ENCODE measurements around the gene KRT78.
"Not testable (repeated sequence)": the region's sequence is repeated elsewhere in the genome, so short reads cannot be mapped to it uniquely, and the experiment has no call there.

KRT78 gene, protein sequence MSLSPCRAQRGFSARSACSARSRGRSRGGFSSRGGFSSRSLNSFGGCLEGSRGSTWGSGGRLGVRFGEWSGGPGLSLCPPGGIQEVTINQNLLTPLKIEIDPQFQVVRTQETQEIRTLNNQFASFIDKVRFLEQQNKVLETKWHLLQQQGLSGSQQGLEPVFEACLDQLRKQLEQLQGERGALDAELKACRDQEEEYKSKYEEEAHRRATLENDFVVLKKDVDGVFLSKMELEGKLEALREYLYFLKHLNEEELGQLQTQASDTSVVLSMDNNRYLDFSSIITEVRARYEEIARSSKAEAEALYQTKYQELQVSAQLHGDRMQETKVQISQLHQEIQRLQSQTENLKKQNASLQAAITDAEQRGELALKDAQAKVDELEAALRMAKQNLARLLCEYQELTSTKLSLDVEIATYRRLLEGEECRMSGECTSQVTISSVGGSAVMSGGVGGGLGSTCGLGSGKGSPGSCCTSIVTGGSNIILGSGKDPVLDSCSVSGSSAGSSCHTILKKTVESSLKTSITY

DNA sequence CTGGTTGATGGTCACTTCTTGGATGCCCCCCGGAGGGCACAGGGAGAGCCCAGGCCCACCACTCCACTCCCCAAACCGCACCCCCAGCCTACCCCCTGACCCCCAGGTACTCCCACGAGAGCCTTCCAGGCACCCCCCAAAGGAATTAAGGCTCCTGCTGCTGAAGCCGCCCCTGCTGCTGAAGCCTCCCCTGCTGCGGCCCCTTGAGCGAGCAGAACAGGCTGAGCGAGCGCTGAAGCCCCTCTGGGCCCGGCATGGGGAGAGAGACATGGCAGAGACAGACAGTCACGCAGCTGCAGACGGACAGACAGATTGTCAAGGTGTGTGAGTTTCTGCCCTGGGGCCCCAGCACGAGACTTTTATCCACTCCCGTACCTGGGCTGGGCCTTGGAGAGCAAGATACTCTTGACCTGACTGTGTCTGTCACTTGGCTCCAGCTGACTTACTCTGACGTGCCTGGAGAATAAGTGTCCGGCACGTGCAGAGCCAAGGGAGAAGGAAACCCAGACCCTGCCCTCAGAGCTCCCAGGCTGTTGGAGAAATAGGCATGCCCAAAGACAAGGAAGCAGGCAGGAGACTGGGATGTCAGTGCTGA is at the start of gene KRT78:
KRT78 (minus strand) TSS at position 334 of the 595 bp plus-strand sequence; CDS start at position 270, 64 bp downstream.
- no peak for DNase-seq (ENCODE audit: low read depth in 2 of 2)

DNA sequence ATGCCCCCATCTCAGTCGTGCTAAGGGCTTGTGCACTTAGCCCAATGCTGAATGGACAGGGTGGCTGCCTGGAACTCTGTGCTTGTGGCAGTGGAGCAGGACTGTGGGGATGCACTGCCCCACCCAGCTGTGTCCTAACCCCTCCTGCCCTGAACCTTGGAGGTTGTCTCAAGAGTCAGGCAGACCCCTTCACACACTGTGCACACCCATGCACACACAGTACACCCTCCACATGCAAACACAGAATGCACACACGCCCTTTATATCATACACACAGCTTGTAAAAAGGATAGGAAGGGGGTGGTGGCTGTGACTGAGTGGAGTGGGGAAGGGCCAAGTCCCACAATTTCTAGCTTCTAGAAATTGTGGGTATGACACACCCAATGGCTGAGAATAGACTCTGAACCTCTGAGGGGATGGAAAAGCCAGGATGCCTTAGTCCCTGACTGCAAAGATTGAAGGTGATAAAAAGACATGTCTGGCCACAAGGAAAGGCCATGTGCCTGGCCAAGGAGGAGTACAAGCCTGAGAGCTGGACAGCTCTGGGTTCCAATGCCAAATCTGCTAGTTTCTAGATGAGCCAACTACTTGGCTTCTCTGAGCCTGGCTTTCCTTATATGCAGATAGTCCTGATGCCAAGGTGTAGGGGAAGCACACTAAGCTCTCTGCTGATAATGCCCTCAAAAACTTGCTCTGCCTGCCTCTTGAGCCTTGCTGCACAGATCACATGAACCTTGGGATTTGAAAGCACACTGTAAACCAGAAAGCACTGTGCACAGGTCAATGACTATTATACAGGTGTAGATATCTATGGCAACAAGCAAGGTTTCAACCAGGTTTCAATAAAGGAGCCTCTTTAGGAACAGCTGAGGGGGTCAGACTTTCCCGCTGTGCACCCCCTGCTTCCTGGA is 47.7 kb upstream of the KRT78 start:
- no peak for DNase-seq (ENCODE audit: low read depth in 2 of 2)

DNA sequence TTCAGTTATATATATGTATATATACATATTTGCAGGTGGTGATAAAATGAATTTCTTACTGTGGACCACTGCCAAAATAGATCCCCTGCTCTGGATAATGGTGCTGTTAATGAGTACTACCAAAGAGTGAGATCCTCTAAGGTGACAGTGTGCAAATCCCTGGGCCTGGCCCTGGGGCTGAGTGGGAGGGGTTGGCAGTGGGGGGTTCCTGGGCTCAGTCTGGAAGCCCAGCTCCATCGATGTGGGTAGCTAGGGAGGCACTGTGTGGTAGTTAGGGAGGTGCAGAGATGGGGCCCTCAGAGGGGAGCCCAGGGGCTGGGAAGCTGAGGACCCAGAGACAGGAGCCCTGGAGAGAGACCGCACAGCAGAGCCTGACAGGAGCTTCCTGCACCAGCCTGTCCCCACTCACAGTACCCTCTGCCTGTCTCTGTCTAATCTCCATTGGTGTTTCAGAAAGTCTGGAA is 47.0 kb upstream of the KRT78 start:
- no peak for DNase-seq (ENCODE audit: low read depth in 2 of 2)

DNA sequence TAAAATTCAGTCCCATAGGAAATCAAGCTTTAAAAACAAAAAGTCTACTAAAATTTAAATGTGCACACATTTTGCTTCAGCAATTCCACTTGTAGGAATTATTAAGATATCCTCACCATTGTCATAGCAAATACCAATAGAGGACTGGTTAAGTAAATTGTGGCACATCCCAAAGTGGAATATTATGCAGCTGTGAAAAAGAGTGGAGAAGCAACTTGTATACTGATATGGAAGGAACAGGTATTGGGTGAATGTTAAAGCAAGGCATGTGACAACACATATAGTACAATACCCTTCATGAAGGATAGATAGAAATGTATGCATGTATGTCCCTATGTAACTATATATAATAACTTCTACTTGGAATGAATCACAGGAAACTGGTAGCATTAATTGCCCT is 44.2 kb upstream of the KRT78 start:
- DNase-seq (ENCODE audit: low read depth in 2 of 2): no peak

DNA sequence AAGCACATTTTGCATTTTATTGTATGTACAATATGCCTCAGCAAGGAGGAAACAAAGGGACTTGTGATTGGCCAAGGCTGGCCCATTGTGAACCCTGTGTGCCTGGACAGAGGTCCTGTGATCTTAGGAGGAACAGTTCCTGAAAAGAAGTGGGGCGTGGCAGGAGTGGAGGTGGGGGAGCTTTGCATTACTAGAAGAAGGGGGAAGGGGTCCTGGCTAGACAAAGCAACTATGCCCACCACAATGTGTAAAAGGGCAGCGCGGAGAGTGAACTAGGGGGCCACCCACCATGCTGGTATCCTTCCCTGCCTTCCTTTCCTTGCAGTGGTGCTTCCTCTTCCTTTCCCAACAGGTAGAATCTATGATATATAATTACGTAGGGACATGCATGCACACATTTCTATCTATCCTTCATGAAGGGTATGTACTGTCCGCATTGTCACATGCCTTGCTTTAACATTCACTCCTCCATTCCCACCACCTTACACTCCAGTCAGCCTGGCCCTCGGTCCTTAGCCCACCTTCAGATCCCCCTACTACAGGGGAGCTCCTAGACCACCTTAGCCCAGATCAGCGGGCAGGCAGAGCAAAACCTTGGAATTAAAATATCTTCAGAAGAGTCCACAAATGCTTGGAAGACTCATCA is 43.5 kb upstream of the KRT78 start:
- no peak for DNase-seq (ENCODE audit: low read depth in 2 of 2)

DNA sequence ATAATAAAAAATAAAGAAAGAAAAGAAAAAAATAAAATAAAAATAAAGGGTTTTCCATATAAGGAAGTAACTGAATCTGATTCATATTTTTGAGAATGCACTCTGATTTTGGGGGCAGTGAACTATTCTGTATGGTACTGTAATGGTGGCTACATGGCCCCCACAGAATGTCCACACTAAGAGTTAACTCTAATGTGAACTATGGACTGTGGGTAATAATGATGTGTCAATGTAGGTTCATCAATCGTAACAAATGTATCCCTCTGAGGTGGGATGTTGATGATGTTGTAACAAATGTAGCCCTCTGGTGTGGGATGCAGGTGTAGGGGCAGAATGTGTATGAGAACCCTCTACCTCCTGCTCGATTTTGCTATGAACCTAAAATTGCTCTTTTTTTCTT is 42.2 kb upstream of the KRT78 start:
- DNase-seq (ENCODE audit: low read depth in 2 of 2): no peak

DNA sequence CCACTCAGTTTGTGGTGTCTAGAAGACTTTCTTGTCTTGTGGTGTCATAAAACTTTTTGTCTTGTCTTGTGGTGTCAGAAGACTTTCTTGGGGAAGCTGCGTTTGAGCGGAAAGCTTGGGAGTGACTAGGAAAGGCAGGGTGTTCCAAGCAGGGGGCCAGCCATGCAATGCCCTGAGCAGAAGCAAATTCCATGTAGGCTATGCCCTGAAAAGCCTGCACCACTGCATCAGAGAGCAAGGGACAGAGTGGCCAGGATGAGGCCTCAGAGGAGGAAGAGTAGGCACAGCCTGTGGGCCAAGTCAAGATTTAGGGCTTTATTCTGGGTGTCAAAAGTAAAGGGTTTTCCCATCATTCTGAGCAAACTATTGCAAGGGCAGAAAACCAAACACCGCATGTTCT is 41.6 kb upstream of the KRT78 start:
- DNase-seq (ENCODE audit: low read depth in 2 of 2): no peak

DNA sequence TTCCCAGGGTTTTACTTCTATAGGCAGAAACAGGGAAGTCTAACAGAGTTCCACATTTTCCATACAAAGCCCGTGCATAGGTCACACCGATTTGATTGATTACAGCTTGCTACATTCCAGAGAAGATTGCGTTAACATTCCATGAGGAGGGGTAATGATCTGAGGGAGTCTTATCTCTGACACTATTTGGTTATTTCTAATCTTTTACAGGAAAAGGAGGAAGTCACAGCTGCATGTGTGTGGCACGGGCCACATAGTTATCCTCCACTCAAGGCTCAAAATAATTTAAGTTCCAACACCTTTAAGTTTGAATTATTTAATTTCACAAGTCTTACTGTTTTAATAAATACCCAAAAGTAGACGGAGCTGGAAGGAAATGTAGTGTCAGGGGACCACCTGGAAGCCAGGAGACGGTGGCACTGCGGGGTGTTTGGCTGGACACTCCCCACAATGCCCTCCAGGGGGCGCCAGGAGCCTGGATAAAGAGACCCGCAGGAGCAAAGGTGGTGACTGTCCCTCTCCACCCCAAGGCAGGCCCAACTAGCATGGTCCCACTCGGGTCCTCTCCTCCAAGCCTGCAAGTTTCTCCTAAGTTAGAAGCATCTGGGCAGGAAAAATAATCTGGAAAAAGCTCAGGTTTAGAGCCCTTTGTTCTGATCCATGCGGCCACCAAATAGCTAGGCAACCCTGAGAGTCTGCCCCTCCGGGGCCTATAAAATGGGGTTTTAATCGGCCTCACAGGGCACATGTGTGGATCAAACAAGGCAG is 35.9 kb upstream of the KRT78 start:
- peak; percentile 78 to 79 for DNase-seq (ENCODE audit: low read depth in 2 of 2)

DNA sequence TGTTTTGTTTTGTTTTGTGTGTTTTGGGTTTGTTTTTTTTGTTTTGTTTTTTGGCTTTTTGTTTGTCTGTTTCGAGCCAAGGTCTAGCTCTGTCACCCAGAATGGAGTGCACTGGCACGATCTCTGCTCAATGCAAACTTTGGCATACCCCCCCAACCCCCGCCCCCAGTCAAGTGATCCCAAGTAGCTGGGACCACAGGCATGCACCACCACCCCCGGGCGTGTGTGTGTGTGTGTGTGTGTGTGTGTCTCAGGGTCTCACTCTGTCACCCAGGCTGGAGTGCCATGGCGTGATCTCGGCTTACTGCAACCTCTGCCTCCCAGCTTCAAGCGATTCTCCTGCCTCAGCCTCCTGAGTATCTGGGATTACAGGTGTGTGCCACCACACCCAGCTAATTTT is 31.7 kb upstream of the KRT78 start:
- not testable (repeated sequence) for DNase-seq (ENCODE audit: low read depth in 2 of 2)

DNA sequence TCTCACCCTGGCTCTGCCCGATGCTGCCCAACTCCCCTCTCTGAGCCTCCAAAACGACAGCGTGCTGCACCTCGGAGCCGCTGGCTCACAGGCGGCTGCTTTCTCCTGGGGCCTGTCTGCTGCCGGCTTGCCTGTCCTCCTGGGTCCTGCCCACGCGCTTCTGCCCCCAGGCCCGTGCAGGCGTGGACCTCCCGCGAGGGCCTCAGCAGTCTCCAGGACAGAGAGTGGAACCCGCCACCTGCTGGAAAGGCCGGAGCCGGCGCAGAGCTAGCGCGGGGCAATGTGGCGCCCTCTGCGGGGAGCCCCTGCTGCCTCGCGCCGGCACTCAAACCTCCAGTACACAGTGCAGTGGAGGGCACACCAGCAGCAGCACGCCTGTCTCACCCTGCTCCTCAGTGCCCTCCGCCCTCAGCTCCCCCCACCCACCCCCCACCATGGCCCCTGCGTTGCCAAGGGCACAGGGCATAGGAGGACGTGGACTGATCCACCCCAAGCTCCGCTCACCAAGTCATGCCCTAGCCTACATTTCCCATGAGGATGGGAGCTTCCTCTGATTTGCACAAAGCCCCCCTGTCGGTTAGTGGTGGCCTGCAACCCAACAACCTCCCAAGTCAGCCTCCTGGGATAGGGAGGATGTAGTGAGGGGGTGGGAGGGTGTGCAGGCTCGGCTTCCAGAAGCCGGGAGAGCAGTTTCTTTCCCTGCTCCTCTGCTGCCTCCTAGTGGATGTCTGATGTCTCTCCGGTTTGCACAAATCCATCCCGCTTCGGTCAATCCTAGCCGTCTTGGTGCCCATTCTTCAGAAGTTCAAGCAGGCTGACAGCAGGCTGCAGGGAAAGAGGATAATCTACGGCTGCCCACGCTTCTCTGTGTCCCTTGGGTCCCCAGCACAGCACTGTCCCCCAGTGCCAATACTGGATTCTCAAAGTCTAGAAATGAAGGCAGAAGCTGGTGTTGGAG is 30.9 kb upstream of the KRT78 start:
- DNase-seq (ENCODE audit: low read depth in 2 of 2): peak; percentile 58 to 63

DNA sequence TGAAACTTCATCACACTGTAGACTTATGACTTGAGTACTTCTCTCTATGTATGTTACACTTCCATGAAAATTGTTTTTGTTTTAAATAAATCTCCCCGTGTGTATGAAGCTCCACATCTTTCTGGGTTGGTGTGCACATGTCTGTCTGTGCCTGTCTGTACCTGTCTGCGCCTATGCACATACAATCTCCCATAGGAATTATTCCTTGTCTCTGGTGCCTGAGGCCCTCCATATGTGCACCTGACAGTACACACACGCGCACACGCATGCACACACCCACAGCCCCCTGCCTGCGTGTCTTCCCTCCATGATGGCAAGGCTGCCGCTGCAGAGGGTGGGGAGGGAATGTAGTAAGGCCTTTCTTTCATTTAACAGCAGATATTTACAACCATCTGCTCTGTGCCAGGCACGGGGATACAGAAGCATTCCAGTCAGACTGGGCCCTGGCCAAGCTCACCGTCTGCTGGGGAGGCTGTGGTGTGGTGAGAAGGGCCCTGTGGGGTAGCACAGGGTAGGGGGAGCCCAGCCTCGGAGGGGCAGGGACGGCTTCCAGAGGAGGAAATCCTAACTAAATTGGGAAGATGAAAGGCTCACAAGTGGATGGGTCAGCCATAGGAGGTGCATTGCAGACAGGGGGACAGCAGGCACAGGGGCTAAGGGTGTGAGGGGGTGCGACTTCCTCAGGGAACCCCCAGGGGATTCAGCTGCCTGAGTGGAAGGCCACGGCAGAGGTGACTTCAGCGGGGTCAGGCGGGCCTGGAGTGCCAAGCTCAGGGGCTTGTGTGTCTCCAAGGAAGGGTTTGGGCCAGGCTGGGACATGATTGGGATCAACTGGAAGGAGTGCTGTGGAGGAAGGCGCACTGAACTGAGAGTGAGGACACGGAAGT is 30.0 kb upstream of the KRT78 start:
- no peak for DNase-seq (ENCODE audit: low read depth in 2 of 2)

DNA sequence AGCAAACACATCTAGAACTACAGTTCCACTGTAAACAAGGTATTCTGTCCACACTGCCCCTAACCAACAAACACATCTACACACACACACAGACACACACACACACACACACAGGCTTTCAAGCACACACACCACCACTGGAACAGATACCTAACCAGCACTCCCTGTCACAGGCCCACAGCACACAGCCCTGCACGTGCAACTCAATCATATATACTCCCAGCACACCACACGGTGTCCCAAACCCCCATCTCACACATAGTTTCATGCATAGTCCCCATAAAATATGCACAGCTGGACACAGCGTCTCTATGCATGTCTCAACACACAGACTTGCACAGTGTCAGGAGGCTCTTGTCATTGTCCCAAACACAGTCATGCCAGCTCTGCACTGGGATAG is 28.4 kb upstream of the KRT78 start:
- DNase-seq (ENCODE audit: low read depth in 2 of 2): no peak

DNA sequence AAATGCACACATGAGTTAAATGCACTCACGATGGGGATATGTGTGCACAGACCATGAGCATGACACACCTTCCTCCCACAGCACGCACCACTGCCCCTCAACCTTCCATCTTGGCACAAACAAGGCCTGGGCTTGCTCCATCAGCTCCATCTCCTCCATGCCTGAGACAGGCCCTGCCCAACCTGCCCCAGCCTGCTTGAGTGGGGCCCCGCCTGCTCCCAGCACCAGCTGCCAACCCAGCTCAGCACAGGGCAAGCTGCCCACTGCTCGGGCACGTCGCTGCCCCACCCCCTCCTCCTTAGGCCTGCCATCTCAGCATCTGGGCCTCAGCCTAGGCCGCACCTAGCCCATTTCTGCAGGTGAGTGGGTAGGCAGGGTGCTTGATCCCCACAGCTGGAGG is 27.6 kb upstream of the KRT78 start:
- DNase-seq (ENCODE audit: low read depth in 2 of 2): no peak

DNA sequence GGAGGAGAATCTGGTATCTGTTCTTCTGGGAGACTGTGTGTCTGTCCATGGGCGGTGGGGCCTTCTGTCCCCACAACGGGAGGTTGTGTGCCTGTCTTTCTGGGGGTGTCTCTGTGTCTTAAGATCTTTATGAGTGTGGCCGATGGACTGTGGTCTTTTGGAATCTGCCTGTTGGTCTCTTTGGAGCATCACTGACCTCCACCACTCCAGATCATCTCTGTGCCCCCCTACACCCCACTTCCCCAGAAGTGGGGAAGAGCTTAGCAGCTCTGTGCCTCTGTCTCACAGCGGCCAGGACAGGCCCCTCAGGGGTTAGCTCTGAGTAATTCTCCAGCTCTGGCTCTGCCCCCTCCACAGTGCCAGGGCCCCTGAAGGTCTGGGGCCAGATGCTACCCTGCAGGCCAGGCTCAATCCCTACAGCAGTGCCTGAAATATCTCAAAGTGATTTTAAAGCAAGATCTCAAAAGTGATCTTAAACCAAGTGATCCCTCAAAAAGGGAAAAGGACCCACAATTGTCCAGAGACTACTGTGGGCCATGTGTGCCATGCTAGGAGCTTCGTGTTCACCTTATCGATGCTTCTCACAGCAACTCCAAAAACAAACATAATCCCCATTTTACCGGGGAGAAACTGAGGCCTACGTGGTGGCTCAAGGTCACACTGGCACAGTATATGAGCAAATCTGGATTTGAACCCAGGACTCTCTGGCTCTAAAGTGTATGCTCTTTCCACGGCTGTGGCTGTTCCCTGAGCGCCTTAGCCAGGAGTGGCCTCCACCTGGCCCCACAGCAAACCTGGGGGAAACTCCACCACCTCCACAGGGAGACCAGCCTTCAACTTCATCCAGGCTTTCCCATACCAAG is 26.0 kb upstream of the KRT78 start:
- DNase-seq (ENCODE audit: low read depth in 2 of 2): no peak

DNA sequence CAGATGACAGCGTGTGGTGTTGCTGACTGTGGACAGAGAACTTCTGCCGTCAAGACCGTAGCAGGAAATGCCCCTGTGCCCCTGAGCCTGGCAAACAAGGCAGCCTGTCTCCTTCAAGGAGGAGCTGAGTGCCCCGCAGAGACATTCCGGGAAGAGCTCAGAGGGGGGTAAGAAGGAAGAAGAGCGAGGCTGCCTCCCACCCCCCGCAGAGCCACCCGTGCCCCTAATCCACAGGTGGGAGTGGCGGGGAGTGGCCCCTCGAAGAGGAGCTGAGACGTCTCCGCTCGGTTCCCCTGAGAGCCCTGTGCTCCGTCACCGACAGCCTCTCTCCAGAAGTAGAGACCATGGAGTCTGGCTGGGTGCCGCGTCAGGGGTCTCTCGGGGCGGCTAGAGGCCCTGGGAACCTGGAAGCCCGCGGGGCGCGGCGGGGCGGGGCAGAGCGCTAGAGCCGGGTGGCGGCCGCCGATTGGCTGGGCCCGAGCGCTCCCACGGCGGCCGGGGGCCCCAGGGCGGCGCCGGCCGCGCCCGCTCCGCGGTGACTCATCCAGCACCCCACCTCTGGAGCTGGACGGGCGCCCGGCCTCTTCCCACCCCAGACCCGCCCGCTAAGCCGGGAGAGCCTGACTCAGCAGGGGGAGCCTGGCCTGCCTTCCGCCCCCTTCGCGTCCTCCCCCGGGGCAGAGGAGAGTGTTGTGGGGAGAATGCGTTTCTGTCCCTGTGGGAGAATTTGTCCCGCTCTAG is 25.2 kb upstream of the KRT78 start:
- DNase-seq (ENCODE audit: low read depth in 2 of 2): peak in 1 of 2 donors; percentile 50

DNA sequence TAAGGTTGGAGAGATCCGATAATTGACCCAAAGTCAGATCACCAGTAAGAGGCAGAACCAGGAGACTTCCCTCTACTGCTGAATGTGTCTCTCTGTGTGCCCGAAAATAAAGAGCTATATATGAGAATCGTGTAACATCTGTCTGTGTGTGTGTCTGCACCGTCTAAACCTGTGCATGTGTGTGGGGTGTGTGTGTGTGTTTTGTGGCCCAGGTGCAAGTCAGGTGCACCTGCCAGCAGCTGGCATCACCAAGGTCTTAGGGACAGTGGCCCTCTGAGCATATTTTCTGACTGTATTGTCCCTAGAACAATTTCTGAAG is 24.7 kb upstream of the KRT78 start:
- DNase-seq (ENCODE audit: low read depth in 2 of 2): no peak
